ENCODE measurements around the gene SLC44A2.

SLC44A2 gene

DNA sequence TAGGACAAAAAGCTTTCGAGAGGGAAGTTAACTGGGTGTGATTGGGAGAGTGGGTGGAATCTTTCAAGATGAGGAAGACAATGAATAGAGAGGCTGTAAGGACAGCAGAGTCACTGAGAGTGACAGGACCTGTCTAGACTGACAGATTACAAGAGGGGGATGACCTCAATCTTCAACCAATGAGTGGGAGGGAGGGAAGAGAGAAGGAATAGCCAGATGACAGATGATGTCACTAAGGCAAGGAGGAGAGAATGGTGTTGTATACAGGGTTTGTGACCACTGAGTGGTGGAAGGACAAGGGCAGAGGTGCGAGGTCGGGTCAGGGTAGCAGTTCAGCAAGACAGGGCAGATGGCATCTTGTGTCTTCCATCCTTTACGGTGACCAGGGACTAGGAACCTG is 23.0 kb downstream of the SLC44A2 start:
- TF ChIP-seq, protein P1, sequence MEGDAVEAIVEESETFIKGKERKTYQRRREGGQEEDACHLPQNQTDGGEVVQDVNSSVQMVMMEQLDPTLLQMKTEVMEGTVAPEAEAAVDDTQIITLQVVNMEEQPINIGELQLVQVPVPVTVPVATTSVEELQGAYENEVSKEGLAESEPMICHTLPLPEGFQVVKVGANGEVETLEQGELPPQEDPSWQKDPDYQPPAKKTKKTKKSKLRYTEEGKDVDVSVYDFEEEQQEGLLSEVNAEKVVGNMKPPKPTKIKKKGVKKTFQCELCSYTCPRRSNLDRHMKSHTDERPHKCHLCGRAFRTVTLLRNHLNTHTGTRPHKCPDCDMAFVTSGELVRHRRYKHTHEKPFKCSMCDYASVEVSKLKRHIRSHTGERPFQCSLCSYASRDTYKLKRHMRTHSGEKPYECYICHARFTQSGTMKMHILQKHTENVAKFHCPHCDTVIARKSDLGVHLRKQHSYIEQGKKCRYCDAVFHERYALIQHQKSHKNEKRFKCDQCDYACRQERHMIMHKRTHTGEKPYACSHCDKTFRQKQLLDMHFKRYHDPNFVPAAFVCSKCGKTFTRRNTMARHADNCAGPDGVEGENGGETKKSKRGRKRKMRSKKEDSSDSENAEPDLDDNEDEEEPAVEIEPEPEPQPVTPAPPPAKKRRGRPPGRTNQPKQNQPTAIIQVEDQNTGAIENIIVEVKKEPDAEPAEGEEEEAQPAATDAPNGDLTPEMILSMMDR (conservative IDR thresholded peaks at IDR 0.05; ENCODE audit: low read depth, low read length) = no peak
- no peak for DNase-seq (ENCODE audit: low read depth)
- no peak overlapping the region for H3K4me3 ChIP-seq (ENCODE audit: low read depth, low read length)

DNA sequence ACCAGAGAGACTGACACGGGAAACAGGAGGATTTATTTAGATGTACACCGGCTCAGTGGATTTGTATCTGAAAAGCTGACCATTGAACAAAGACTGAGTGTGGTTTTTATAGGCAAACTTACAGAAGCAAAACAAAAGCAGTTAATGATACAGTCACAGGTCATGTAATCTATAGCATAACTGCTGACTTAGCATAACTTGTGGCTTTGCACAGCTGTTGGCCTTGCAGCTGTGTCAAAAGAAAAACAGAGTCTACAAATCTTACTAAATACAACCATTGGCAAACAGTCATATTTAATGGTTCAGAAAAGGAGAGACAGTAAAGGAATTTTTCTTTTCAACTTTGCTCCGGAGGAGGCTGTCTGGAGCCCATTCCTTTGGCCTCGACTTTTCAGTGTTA is 26.5 kb downstream of the SLC44A2 start:
- H3K4me3 ChIP-seq (ENCODE audit: low read depth, low read length) = no peak overlapping the region
- DNase-seq (ENCODE audit: low read depth) = peak; percentile 50
- TF ChIP-seq, protein P1 (conservative IDR thresholded peaks at IDR 0.05; ENCODE audit: low read depth, low read length) = no peak

DNA sequence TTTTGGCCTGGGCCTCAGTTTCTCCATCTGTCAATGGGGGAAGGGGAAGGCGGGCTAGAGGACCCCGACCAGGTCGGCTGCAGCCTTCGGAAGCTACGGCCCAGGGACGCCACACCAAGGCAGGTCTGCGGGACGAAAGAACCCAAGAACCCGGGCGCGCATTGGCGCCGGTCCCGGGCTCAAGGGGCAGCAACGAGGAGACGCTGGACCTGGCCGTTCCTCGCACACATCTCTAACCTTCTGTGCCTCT is 28.1 kb downstream of the SLC44A2 start:
- H3K4me3 ChIP-seq (ENCODE audit: low read depth, low read length) = peak overlapping the region; percentile 98
- TF ChIP-seq, protein P1 (conservative IDR thresholded peaks at IDR 0.05; ENCODE audit: low read depth, low read length) = no peak
- DNase-seq (ENCODE audit: low read depth) = no peak

DNA sequence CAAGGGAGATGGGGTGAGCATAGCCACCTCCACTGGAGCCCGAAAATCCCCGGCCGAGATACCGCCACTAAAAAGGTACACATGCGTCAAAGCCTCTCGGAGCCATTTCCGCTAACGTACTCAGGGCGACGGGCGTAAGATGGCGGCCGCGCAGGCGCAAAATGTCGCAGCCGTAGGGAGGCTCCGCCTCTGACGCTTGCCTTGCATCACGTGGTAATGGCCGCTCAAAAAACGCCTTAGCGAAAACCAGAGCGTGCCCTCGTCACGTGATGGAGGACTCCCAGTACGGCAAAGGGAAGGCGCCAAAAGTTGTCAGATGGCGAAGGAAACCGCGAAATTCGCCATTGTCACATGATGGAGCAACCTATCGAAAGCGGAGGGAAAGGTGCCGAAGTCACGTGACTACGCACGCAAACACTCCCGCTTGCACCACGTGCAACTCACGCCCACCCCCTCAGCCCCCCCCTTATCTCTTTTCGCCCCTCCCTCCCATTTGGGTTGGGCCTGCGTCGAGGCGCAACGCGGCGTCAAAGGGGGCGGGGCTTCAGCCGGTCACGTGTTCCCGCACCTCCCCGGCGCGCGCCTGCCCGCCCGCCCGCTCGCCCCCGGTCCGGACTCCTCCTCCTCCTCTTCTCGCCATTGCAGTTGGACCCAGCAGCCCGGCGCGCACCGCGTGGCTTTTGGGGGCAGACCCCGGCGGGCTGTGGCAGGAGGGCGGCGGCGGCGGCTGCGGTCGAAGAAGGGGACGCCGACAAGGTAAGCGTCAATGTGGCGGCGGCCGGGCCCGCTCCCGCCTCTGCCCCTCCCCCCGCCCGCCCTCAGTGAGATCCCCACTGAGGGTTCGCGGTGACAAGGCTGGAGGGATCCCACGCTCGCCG is 28.6 kb downstream of the SLC44A2 start, which contains the start of gene ILF3:
Gene ILF3 (plus strand): TSS at position 615 of the 878 bp plus-strand sequence. CDS start 16,260 bp downstream, outside the sequence.
- TF ChIP-seq, protein P1 (conservative IDR thresholded peaks at IDR 0.05; ENCODE audit: low read depth, low read length) = no peak
- H3K4me3 ChIP-seq (ENCODE audit: low read depth, low read length) = peak within 1 kb of the TSS; percentile 98
- peak; percentile 100 for DNase-seq (ENCODE audit: low read depth)

DNA sequence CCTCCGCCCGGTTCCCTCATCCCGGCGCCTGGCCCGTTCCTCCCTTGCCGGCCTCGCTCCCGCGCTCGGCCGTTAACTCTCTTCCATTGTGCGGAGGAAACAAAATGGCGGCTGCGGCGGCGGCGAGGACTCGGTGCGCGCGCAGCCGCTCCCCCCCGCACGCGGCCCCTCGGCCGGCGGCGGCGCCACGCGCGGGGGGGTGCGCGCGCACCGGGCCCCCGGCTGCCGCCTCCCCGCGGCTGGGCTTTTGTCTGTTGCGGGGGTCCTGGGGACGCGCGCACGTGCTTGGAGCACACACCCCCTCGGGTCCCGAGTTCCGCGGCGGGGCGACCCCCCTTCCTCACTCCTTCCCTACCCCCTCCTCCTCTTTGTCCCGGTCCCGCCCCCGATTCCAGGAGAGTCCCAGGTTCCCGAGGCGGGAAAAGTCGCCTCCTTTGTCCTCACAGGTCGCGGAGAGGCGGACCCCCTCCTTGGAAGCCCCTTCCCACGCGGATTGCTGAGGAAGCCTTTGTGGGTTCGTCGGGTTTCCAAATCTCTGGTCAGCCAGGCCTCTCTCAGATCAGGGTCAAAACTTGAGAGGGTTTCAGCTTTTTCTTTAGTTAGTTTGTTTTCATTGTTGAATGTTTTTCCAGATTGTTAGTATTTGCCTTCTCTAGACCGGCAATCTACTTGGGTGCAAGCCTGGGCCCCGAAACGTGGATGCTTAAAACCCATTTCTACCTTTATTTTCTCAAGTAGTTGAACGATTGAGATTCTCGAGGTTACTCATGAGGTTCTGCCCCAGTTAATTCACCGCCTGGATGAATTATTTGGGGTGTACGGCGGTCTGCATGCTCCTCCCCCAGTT is 29.5 kb downstream of the SLC44A2 start:
- DNase-seq (ENCODE audit: low read depth) = no peak

DNA sequence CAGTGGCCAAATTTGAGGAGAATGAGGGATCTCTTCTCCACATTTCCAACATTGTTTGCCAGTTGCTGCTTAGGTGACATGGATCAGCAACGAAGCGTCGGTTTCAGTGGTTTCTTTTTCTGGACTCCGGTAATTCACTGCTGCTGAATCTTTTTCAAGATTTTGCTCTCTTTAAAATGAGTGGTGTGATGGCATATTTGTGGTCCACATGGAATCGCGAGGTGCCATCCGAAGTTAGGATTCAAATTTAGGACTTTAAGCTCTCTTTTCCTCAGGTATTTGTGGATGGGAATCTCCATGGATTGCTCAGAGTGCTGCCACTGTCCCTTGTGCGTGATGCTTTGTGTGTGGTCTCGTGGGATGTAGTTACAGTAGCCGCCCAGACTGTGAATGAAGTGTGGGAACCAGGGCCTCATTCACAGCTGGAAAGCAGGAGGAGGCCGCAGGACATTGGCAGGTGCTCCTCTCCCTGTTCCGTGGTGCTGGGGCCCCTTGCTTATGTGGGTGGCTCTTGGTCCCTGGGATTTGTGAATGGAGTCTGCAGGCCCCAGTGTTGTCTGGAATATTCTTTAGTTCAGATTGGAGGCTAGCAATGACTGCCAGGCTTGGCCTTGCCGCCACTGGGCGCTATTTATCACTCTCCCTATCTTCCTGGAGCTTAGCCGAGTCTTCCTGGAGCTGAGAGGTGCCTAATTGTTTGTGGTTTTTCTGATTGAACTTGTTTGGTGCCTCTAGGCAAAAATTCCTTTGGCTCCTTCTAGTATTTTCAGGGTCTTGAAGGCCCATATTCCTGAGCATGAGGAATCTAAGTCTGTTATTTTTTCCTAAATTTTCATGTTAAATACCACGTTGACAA is 30.3 kb downstream of the SLC44A2 start:
- H3K4me3 ChIP-seq (ENCODE audit: low read depth, low read length) = peak overlapping the region; percentile 86
- DNase-seq (ENCODE audit: low read depth) = peak; percentile 50
- TF ChIP-seq, protein P1 (conservative IDR thresholded peaks at IDR 0.05; ENCODE audit: low read depth, low read length) = peak; percentile 29

More for the DNA sequence above, 29.5 kb downstream of the SLC44A2 start:
- TF ChIP-seq, protein P1 (conservative IDR thresholded peaks at IDR 0.05; ENCODE audit: low read depth, low read length) = no peak
- H3K4me3 ChIP-seq (ENCODE audit: low read depth, low read length) = peak overlapping the region; percentile 86
